MCF 10A (cell line): ENCODE measurements around the gene RPL26. TPM values are rescaled to one million over a fixed set of nuclear protein-coding genes. Genes with fewer than 3 reads are reported as not detected.

Experiments used
- Bru-seq: library from RNA; stranded (reverse); fragments of 400-500 nt; gene quantifications from one replicate; lab custom pipeline; 2021; lab: Mats Ljungman, UMichigan
- BruChase-seq, 2 experiments: library from RNA; stranded (reverse); fragments of 400-500 nt; gene quantifications; one replicate each; lab custom pipeline; 2021; lab: Mats Ljungman, UMichigan
- BruUV-seq: library from RNA; stranded (reverse); fragments of 400-500 nt; replicated peaks from 2 replicates; lab custom pipeline; 2021; lab: Mats Ljungman, UMichigan
- CTCF ChIA-PET: fragments of 300-600 bp; sonication (Branson Sonifier 250); formaldehyde crosslinking; extraction: SDS; loops from one replicate; lab custom pipeline; 2021; ENCODE audit warnings: antibody characterized with exemption, inconsistent platforms; lab: Yijun Ruan, JAX
- POLR2A ChIA-PET: fragments of 300-600, 350-650 bp; sonication (Branson Sonifier 250); formaldehyde crosslinking; extraction: SDS; loops from one replicate; lab custom pipeline; 2020; ENCODE audit warnings: antibody characterized with exemption, inconsistent platforms; lab: Yijun Ruan, JAX
- DNase-seq: peaks from one replicate; pipeline ENCODE4 v3.0.0-alpha.2; 2018; ENCODE audit not compliant: unreplicated experiment
- H3K27ac Mint-ChIP-seq: one replicate; pipeline ENCODE4 v1.8.0; 2022; ENCODE audit warnings: mild to moderate bottlenecking, low read depth, mixed read lengths; ENCODE audit not compliant: unreplicated experiment
- H3K27me3 Mint-ChIP-seq: one replicate; pipeline ENCODE4 v1.8.0; 2022; ENCODE audit warnings: mixed read lengths; ENCODE audit not compliant: insufficient read depth, unreplicated experiment
- H3K36me3 Mint-ChIP-seq: one replicate; pipeline ENCODE4 v1.8.0; 2022; ENCODE audit warnings: mild to moderate bottlenecking, moderate library complexity, mixed read lengths; ENCODE audit not compliant: insufficient read depth, unreplicated experiment
- H3K4me1 Mint-ChIP-seq: one replicate; pipeline ENCODE4 v1.8.0; 2022; ENCODE audit warnings: mixed read lengths; ENCODE audit not compliant: insufficient read depth, unreplicated experiment
- H3K4me3 Mint-ChIP-seq: one replicate; pipeline ENCODE4 v1.8.0; 2022; ENCODE audit warnings: mild to moderate bottlenecking, moderate library complexity, mixed read lengths; ENCODE audit not compliant: unreplicated experiment
- H3K9me3 Mint-ChIP-seq: one replicate; pipeline ENCODE4 v1.8.0; 2022; ENCODE audit warnings: mixed read lengths; ENCODE audit not compliant: unreplicated experiment
- intact Hi-C: fragments of 100-400 bp; cut with micrococcal nuclease; formaldehyde crosslinking; loops from 2 replicates; pipeline ENCODE4 v1.14.1; 2022
- long read RNA-seq: library from polyadenylated mRNA; stranded (forward); transcript quantifications from one replicate; pipeline ENCODE4 v2.0.0, GENCODE V29; 2022
- total RNA-seq: library from RNA; stranded (reverse); gene quantifications from 2 replicates; pipeline ENCODE4 v1.2.3, GENCODE V29; 2022
- TF ChIP-seq, protein P1 (sequence below): fragments of 200-600 bp; IDR thresholded peaks from one replicate; pipeline ENCODE4 v1.8.0; 2022; ENCODE audit warnings: antibody characterized with exemption, mild to moderate bottlenecking; ENCODE audit not compliant: unreplicated experiment

Gene RPL26
- total RNA-seq: 3,179 and 3,524 TPM in 2 replicates
- percentile 100 among the genes with signal in this experiment for Bru-seq, nascent RNA
- BruChase-seq, experiment 1, labeled RNA remaining after a 6-hour chase: percentile 100 among the genes with signal in this experiment
- percentile 100 among the genes with signal in this experiment for BruChase-seq, experiment 2, labeled RNA remaining after a 2-hour chase
- long read RNA-seq, transcript RPL26-209 (4 exons, 870 nt): minor isoform, 48 of 1,468 reads
- long read RNA-seq, transcript RPL26-206 (4 exons, 763 nt): minor isoform, 8 of 1,468 reads
- long read RNA-seq, transcript RPL26-214 (4 exons, 528 nt): major isoform, 1,285 of 1,468 reads
- long read RNA-seq, transcript RPL26-202 (2 exons, 456 nt): minor isoform, 7 of 1,468 reads
- long read RNA-seq, partial matches to known transcripts: 49 of 1,468 reads
- long read RNA-seq, other reads (novel, unspliced or antisense): 67 of 1,468 reads

DNA sequence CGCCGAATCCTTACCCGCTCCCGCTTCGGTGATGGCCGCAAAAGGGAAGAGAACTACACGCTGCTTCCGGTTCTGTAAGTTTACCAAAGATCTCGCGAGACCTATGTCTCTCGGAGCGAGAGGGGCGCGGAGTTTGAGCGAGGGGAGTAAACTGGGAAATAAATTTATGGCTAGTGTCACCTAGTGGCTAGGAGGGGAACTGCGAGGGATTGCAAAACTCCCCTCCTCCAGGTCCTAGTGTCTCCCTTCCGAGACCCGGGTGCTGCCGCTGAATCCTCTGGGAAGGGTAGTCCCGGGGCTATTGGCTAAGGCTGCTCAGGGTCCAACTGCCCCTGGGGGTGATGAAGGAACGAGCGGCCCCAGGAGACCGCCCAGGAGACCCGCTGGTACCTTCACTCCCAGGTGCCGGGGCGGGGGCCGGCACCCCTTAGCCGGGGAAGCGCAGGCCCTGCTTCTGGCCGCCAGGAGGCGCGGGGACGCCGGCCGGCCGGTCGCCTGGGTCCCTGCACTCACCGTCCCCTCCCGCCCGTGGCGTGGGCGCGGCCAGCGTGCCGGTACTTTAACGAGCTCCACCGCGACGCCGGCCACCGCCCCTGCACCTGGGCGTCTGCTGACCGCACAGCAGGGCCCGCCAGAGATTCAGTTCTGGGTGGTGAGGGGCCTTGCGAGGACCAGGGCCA is at the start of gene RPL26:
TSS of gene RPL26 (minus strand) at position 51 of the 680 bp plus-strand sequence. CDS start 883 bp downstream, outside the sequence.
- Mint-ChIP-seq H3K9me3 (no peaks in the 10 kb centered on the region), H3K27me3 (no peaks in the 10 kb centered on the region), H3K36me3 (peaks cover 51% of the 10 kb centered on the region), H3K4me3 (peak within 1 kb of the TSS; percentile 97), H3K27ac (peak within 1 kb of the TSS; percentile 100), H3K4me1 (peaks cover 21% of the 10 kb centered on the region)
- BruUV-seq: no TSS peak
- intact Hi-C loops: loop anchor here (1.0 to 5.0 kb wide), 6 partner anchors 54 to 363 kb away; partner anchors contain the start of gene HES7
- ChIA-PET CTCF (interaction anchor here (0.6 to 1.8 kb wide), 24 partner anchors 8 to 512 kb away, joined by 3 to 7 read pairs (median 3); partner anchors contain the start of gene RNF222), POLR2A (interaction anchor here (0.5 to 3.2 kb wide), 44 partner anchors 8 to 870 kb away, joined by 3 to 28 read pairs (median 4); partner anchors contain the start of genes NDEL1, PFAS, RNF222 and RNF227)
- TF ChIP-seq, protein P1, sequence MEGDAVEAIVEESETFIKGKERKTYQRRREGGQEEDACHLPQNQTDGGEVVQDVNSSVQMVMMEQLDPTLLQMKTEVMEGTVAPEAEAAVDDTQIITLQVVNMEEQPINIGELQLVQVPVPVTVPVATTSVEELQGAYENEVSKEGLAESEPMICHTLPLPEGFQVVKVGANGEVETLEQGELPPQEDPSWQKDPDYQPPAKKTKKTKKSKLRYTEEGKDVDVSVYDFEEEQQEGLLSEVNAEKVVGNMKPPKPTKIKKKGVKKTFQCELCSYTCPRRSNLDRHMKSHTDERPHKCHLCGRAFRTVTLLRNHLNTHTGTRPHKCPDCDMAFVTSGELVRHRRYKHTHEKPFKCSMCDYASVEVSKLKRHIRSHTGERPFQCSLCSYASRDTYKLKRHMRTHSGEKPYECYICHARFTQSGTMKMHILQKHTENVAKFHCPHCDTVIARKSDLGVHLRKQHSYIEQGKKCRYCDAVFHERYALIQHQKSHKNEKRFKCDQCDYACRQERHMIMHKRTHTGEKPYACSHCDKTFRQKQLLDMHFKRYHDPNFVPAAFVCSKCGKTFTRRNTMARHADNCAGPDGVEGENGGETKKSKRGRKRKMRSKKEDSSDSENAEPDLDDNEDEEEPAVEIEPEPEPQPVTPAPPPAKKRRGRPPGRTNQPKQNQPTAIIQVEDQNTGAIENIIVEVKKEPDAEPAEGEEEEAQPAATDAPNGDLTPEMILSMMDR: peak; percentile 81
- peak; percentile 99 for DNase-seq

DNA sequence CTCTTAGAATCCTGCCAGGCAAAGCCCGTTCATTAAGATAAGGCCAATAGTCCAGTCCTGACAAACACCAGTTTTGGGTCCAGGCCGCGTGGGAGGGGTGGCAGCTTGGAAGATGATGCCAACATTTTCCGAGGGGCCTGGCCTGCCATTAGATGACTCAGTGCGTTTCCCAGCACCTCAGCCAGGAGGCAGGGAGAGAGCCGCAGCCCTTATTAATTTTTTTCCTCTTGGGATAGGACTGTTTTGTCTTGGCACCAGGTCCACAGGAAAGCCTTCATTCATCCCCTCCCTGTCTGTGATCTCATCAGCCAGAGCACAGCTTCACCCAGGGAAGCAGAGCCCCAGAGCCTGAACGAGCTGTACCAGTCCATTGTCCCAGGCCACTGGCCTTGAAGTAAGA is 48.0 kb upstream of the RPL26 start:
- Mint-ChIP-seq H3K9me3 (no peaks in the 10 kb centered on the region), H3K4me1 (peaks cover 12% of the 10 kb centered on the region), H3K36me3 (no peaks in the 10 kb centered on the region), H3K4me3 (no peak overlapping the region), H3K27me3 (no peaks in the 10 kb centered on the region), H3K27ac (peak overlapping the region; percentile 46)
- POLR2A ChIA-PET: interaction anchor here (0.9 to 1.2 kb wide), 3 partner anchors 9 to 19 kb away, joined by 3 read pairs; no protein-coding TSS in a partner anchor
- TF ChIP-seq, protein P1: no peak
- CTCF ChIA-PET: interaction anchor here (1.2 kb wide), 1 partner anchor 11 kb away, joined by 5 read pairs; no protein-coding TSS in a partner anchor
- DNase-seq: peak; percentile 84
- no TSS peak for BruUV-seq
- intact Hi-C loops: no loop called here

DNA sequence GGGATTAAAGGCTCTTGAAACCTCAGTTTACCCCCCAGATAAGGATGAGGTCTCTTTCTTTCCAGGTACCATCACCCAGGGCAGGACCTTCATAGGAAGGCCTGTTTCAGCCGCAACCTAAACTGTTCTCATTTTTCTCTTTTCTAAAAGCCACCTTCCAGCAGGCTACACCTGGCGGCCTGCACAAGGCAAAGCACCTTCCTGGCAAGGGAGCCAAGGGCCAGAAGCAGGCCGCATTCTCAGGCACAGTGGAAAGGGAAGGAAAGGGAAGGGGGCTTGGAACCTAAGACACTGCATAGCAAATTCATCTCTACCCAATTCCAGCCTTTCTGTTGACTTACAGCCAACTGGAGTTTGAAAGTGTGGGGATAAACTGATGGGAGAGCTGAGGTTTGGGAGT is 43.8 kb upstream of the RPL26 start:
- H3K9me3 Mint-ChIP-seq: no peaks in the 10 kb centered on the region
- no peak overlapping the region for H3K27ac Mint-ChIP-seq
- intact Hi-C loops: no loop called here
- H3K27me3 Mint-ChIP-seq: no peaks in the 10 kb centered on the region
- no peak for DNase-seq
- no peaks in the 10 kb centered on the region for H3K36me3 Mint-ChIP-seq
- TF ChIP-seq, protein P1: no peak
- ChIA-PET POLR2A (interaction anchor here (1.9 kb wide), 2 partner anchors 9 to 10 kb away, joined by 5 to 10 read pairs; partner anchors contain the start of gene NDEL1), CTCF (interaction anchor here (0.6 to 1.9 kb wide), 3 partner anchors 17 to 45 kb away, joined by 3 to 9 read pairs (median 4); no protein-coding TSS in a partner anchor)
- peaks cover 6% of the 10 kb centered on the region for H3K4me1 Mint-ChIP-seq
- BruUV-seq: no TSS peak
- no peak overlapping the region for H3K4me3 Mint-ChIP-seq
